Islet of Langerhans (tissue), 1 donor: ENCODE data around the gene SLC26A5.
"Not testable (repeated sequence)": the region's sequence is repeated elsewhere in the genome, so short reads cannot be mapped to it uniquely, and the experiment has no call there.

Source experiments
- FAIRE-seq: peaks from one replicate; lab custom pipeline; 2011; peaks lifted over from hg19 to GRCh38; lab: Jason Lieb, UNC

SLC26A5 gene, protein sequence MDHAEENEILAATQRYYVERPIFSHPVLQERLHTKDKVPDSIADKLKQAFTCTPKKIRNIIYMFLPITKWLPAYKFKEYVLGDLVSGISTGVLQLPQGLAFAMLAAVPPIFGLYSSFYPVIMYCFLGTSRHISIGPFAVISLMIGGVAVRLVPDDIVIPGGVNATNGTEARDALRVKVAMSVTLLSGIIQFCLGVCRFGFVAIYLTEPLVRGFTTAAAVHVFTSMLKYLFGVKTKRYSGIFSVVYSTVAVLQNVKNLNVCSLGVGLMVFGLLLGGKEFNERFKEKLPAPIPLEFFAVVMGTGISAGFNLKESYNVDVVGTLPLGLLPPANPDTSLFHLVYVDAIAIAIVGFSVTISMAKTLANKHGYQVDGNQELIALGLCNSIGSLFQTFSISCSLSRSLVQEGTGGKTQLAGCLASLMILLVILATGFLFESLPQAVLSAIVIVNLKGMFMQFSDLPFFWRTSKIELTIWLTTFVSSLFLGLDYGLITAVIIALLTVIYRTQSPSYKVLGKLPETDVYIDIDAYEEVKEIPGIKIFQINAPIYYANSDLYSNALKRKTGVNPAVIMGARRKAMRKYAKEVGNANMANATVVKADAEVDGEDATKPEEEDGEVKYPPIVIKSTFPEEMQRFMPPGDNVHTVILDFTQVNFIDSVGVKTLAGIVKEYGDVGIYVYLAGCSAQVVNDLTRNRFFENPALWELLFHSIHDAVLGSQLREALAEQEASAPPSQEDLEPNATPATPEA

GRCh38 chr7:103446049-103446520 is at the start of gene SLC26A5:
Gene SLC26A5 (minus strand): TSS chr7:103446207. CDS start chr7:103421514, 24,693 bp downstream.
- FAIRE-seq = no peak

DNA sequence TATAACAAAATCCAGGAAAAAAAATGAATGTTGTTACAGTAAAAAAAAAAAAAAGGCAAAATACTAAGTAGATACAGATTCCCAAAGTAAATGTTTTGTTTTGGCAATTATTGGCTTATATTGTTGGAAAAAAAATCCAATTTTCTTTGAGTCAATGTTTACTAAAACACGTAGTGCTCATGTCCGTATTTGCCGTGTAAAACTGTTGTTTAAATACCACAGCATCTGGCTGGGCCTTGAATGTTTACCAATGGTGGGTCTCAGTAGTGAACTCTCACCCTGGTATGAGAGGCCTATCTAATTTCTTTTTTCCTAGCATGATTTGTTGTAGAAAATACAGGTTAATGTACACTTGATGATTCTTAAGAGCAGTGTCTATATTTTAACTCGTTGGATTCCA is 41.4 kb upstream of the SLC26A5 start:
- FAIRE-seq = no peak

GRCh38 chr7:103486873-103487272 is 40.9 kb upstream of the SLC26A5 start:
- FAIRE-seq = not testable (repeated sequence)

GRCh38 chr7:103480771-103481170 is 34.8 kb upstream of the SLC26A5 start:
- no peak for FAIRE-seq

GRCh38 chr7:103474956-103475355 is 28.9 kb upstream of the SLC26A5 start:
- FAIRE-seq = no peak

DNA sequence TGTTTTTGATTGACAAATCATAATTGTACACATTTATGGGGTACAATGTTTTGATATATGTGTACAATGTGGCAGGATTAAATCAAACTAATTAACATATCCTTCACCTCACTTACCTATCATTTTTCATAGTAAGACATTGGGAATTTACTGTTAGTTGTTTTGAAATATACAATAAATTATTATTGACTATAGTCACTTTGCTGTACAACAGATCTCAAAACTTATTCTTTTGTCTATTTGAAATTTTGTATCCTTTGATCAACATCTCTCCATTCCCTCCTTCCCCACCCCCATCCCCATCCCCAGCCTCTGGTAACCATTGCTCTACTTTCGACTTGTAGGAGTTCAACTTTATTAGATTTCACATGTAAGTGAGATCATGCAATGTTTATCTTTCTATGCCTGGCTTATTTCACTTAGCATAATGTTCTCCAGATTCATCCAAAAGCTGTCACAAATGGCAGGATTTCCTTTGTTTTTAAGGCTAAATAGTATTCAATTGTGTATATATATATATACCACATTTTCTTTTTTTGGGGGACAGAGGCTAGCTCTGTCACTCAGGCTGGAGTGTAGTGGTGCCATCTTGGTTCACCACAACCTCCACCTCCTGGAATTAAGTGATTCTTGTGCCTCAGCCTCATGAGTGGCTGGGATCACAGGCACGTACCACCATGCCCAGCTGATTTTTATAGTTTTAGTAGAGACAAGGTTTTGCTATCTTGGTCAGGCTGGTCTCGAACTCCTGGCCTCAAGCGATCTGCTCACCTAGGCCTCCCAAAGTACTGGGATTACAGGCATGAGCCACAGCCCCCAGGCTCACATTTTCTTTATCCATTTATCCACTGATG is 23.3 kb upstream of the SLC26A5 start:
- no peak for FAIRE-seq

GRCh38 chr7:103466814-103467213 is 20.8 kb upstream of the SLC26A5 start:
- FAIRE-seq = no peak

GRCh38 chr7:103462358-103462757 is 16.4 kb upstream of the SLC26A5 start:
- FAIRE-seq = no peak

DNA sequence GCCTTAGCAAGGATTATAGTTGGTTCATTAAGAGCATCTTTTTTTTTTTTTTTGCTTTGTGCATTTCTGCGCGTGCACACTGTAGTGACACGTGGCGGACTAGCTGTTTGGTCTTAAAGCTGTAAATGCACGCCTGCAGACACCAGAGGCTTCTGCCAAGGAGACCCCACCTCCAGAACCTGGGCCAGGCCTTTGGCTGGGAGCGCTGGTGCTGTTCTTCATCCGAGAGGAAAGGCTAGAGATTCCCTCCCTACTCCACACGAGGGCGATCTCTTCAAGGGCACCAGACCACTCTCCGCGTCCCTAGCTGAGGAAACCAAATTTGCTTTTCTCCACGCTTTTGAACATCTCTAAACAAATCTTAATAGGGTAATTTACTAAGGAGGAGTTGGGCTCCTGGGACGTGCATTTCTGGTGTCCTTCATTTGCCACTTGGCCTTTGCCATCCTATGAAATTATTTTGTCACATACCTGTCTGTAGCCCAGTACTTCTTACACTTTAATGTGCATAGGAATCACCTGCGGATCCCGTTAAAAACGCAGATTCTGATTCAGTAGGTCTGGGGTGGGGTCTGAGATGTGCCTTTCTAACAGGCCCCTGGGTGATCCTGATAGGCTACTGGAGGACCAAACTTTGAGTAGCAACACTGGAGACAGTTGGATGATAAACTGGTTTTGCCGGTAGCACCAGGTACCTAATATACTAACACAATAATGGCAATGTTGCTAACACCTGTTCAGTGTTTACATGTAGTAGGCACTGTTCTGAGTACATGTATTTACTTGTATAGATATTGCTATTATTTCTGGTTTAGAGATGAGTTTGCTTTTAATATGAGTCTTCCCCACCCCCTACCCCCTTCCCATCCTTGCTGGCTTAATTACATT is 1.3 kb upstream of the SLC26A5 start:
- FAIRE-seq = no peak

DNA sequence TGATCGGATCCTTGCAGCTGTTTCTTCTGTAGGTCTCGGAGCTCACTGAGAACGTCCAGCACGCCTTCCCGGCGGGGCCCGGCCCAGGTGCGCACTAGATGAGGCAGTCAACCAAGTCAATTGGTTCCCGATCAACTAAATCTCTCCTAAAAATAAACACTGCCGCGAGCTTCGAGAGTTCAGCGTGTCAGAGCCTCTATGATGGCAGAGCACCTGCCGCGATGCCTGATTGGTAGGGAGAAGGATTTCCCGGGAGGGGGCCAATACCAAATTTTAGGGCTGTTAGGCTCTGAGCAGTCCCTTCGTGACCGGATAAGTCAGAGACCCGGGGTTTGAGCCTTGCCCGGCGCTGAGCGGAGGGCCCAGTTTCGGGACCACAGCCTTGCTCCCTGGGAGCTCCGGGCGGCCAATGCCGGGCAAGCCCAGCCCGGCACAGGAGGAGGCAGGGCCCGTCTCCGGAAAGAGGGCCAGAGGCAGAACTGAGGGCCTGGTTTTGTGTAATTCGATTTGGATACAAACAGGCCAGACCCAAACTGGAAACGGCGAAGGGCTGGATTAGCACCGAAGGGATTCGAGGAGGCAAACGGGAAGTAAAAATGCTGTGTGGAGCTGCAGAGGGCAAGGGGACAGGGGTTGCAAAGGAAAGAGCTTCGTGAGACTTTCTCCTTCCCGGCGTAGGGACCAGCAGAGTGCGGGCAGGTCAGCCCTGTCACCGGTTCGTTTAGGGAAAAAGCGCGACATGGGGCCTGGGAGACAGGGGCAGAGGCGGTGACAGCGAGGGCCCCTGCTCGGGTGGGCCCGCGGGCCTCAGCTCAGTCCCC is 569 bp downstream of the SLC26A5 start:
- no peak for FAIRE-seq

- FAIRE-seq = no peak
These were observed 6.3 kb downstream of the SLC26A5 start for GRCh38 chr7:103439661-103440060.

DNA sequence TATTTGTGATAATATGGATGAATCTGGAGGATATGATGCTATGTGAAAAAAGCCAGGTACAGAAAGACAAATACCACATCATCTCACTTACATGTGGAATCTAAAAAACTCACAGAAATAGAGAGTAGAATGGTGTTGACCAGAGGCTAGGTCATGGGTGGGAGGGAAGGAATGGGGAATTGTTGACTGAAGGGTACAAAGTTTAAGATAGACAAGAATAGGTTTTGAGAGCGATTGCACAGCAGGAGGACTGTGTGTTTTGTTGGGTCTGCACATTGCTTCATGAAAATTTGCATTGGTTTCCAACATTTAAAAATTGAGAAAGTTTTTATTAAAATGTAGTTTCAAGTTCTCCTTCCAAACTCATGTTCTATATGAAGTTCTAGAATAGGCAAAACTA is 8.4 kb downstream of the SLC26A5 start:
- no peak for FAIRE-seq

DNA sequence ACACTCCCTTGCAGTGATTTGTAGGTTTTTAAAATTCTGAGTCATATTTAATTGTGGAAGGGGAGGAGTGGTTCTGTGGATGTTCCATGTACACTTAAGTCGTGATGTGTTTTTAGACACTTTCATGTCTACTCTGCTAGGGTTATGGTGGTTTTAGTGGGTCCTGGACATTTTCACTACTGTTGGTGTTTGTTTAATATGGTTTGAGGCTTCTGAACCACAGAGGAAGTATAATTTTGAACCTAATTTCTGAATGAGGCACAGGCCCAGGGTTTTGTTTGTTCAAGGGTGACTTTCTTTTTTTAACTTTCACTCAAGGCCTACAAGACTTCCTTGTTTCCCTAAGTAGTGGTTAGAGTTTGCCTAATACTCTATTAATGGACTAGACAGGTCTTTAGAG is 13.3 kb downstream of the SLC26A5 start:
- FAIRE-seq = no peak

DNA sequence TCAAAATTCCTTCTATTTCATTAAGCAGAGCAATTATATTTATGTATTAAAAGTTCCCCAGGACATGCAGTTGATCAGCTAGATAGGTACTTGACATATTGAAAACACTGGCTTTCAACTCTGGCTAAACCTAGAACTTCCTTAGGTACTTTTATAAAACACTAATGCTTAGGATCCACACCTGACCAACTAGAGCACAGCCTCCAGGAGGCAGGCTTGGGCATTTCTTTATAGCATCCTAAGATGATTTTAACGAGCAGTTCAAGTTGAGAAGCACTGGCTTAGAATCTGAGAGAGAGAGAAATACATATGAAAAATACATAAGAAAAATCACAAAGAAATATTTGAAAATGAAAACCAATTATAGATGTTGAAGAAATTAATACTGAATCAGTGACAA is 20.8 kb downstream of the SLC26A5 start:
- no peak for FAIRE-seq

DNA sequence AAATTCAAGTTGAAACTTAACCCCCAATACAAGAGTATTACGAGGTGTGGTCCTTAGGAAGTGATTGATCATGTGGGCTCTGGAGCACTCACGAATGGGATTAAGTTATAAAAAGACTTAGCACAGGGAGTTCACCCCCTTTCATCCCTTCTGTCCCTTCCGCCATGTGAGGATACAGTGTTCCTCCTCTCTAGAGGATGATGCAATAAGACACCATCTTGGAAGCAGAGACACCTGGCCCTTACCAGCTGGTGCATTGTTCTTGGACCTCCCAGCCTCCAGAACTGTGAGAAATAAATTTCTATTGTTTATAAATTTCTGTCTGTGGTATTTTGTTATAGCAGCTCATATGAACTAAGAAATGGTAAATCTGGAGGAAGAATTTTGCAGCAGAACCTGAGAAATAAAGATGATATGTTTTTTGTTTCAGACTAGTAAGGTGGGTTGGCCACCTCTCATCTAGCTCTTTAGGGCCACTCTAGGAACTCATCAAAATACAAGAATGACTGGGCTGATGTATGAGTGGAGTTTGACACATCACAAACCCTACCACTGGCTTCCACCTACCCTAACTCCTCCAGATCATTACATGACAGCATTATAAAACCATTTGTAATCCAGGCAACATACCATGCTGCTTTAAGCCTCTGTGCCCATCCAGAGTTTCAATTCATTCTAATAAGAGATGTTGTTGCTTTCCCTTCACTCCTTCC is 22.4 kb downstream of the SLC26A5 start:
- FAIRE-seq = no peak

- no peak for FAIRE-seq
These were observed 25.1 kb downstream of the SLC26A5 start for GRCh38 chr7:103420857-103421384.

DNA sequence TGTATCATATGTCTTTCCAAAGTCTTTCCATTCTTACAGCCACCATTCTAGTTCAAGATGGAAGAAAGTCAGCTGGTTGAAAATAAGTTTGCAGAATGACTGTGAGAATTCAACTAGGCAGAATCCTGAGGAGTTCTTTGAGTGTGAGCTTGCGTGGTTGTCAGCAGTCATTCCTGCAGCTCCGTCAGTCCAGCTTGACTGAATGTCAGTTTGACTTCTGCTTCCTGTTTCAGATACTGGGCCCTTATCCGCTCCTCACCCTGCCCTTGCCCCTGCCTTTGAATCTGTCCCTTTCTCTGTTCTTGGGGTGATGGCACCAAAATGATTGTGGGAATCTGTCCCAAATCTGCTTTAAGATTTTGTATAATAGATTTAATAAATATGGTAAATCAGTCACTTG is 27.8 kb downstream of the SLC26A5 start:
- FAIRE-seq = no peak

DNA sequence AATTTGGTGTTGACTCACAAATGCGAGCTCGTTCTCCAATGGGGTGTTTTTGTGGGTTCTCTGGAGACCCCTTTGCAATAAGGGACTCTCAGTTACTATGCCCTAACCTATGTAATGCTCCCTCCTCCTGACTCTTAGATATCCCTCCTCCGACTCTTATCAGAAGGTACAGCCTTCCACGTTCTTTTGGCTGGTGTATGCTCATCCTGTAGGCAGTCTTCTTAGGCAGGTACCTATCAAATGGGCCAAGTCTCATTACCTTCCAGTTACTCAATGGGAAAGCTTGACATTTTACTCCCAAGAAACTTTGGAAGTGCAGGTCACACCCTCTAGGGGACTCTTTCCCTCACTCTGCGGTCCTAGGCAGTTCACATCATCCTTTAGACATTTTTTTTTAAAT is 32.6 kb downstream of the SLC26A5 start:
- no peak for FAIRE-seq

DNA sequence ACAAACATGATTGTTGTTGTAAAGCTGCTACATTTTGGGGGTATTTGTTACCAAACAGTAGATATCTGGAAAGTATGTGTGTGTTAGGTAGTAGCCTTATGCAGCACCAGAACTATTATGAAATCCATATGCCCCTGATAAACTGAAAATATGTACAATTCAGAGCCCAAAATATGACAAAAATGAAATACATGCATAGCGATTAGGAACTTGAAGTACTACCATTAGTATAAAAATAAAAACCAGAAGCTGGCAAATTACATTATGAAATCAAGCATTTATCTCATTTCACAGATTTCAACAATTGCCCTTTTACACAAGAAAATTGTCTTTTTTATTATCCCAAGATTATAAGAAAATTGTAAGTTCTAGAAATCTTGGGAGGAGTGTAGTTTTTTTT is 33.9 kb downstream of the SLC26A5 start:
- no peak for FAIRE-seq
